GM23338 (cell line): ENCODE data around the gene BARX1. TPM values are rescaled to one million over a fixed set of nuclear protein-coding genes. Genes with fewer than 3 reads are reported as not detected.
"Not testable (repeated sequence)": the region's sequence is repeated elsewhere in the genome, so short reads cannot be mapped to it uniquely, and the experiment has no call there.

Source experiments
- ATAC-seq: fragments of 200-7000 bp; cut with Tn5 transposase; 3 replicates; pipeline ENCODE4 v1.9.1; 2020
- DNase-seq: peaks from one replicate; pipeline ENCODE4 v3.0.0-alpha.2; 2015; ENCODE audit warnings: low spot score
- H2AFZ ChIP-seq: fragments of 200-600 bp; sonication (generic); 2 replicates; pipeline ENCODE4 v1.8.0; 2016; ENCODE audit warnings: antibody characterized with exemption, mild to moderate bottlenecking, moderate library complexity
- H3F3A ChIP-seq: fragments of 200-600 bp; sonication (generic); replicated peaks from 2 replicates; pipeline ENCODE4 v1.8.0; 2017; ENCODE audit warnings: antibody characterized with exemption, mixed run types, low read depth
- H3K27ac ChIP-seq: fragments of 200-600 bp; sonication (generic); 2 replicates; pipeline ENCODE4 v1.6.1; 2016; ENCODE audit warnings: low read depth
- H3K27me3 ChIP-seq: fragments of 200-600 bp; sonication (generic); 2 replicates; pipeline ENCODE4 v1.8.0; 2016; ENCODE audit warnings: mild to moderate bottlenecking, mixed run types, moderate library complexity; ENCODE audit not compliant: insufficient read depth
- H3K36me3 ChIP-seq: fragments of 200-600 bp; sonication (generic); 2 replicates; pipeline ENCODE4 v1.8.0; 2016; ENCODE audit warnings: mild to moderate bottlenecking; ENCODE audit not compliant: insufficient read depth
- H3K4me1 ChIP-seq: fragments of 200-600 bp; sonication (generic); 2 replicates; pipeline ENCODE4 v1.8.0; 2016; ENCODE audit warnings: mild to moderate bottlenecking, moderate library complexity; ENCODE audit not compliant: insufficient read depth
- H3K4me2 ChIP-seq: fragments of 200-600 bp; sonication (generic); 2 replicates; pipeline ENCODE4 v1.7.1; 2017; ENCODE audit warnings: mixed run types
- H3K4me3 ChIP-seq: fragments of 200-600 bp; sonication (generic); 2 replicates; pipeline ENCODE4 v1.6.1; 2016; ENCODE audit warnings: mixed run types
- H3K79me2 ChIP-seq: fragments of 200-600 bp; sonication (generic); replicated peaks from 2 replicates; pipeline ENCODE4 v1.8.0; 2017; ENCODE audit warnings: mild to moderate bottlenecking; ENCODE audit not compliant: insufficient read depth
- H3K9me2 ChIP-seq: fragments of 200-600 bp; sonication (generic); 2 replicates; pipeline ENCODE4 v1.8.0; 2017; ENCODE audit not compliant: insufficient read depth
- H4K20me1 ChIP-seq: fragments of 200-600 bp; sonication (generic); replicated peaks from 2 replicates; pipeline ENCODE4 v1.8.0; 2017; ENCODE audit warnings: mild to moderate bottlenecking; ENCODE audit not compliant: insufficient read depth
- H3K27ac Mint-ChIP-seq: 2 replicates; pipeline ENCODE4 v1.8.0; 2020; ENCODE audit warnings: inconsistent platforms, mild to moderate bottlenecking, moderate library complexity, mixed read lengths
- H3K27me3 Mint-ChIP-seq: 3 replicates; pipeline ENCODE4 v1.8.0; 2022; ENCODE audit warnings: low read depth, mild to moderate bottlenecking, moderate library complexity, mixed read lengths, inconsistent platforms; ENCODE audit not compliant: insufficient read depth, poor library complexity
- H3K36me3 Mint-ChIP-seq: 3 replicates; pipeline ENCODE4 v1.8.0; 2021; ENCODE audit warnings: low read depth, mild to moderate bottlenecking, inconsistent platforms, moderate library complexity, mixed read lengths
- H3K4me1 Mint-ChIP-seq: 3 replicates; pipeline ENCODE4 v1.8.0; 2020; ENCODE audit warnings: mild to moderate bottlenecking, inconsistent platforms, mixed read lengths
- H3K4me3 Mint-ChIP-seq: 3 replicates; pipeline ENCODE4 v1.8.0; 2021; ENCODE audit warnings: moderate library complexity, mild to moderate bottlenecking, inconsistent platforms, mixed read lengths
- H3K9me3 Mint-ChIP-seq: 3 replicates; pipeline ENCODE4 v1.8.0; 2020; ENCODE audit warnings: moderate library complexity, mild to moderate bottlenecking, inconsistent platforms, mixed read lengths
- CREB1 ChIP-seq: fragments of 250-450 bp; sonication (Bioruptor Pico); IDR thresholded peaks from 2 replicates; pipeline ENCODE4 v1.5.0; 2020; ENCODE audit warnings: low read depth, mild to moderate bottlenecking, moderate library complexity
- EZH2 ChIP-seq: fragments of 200-600 bp; sonication (generic); IDR thresholded peaks from one replicate; pipeline ENCODE4 v1.8.0; 2017; ENCODE audit warnings: antibody characterized with exemption, mild to moderate bottlenecking, low read depth; ENCODE audit not compliant: unreplicated experiment
- EZH2phosphoT487 ChIP-seq: fragments of 200-600 bp; sonication (generic); IDR thresholded peaks from one replicate; pipeline ENCODE4 v1.8.1; 2018; ENCODE audit warnings: antibody characterized with exemption; ENCODE audit not compliant: unreplicated experiment
- JUNB ChIP-seq: IDR thresholded peaks from one replicate; pipeline ENCODE4 v1.6.1; 2016; ENCODE audit warnings: antibody characterized with exemption; ENCODE audit not compliant: unreplicated experiment
- polyA plus RNA-seq: library from polyadenylated mRNA; unstranded; fragments of >200 nt; fragmentation: Nextera tagmentation; extraction: Ambion mirVana; gene quantifications from 2 replicates; pipeline ENCODE4 v1.2.1, GENCODE V29; 2016
- total RNA-seq: library from RNA; depleted of rRNA; stranded (reverse); fragments of >200 nt; shearing (Covaris generic); gene quantifications from 2 replicates; pipeline ENCODE4 v1.2.3, GENCODE V29; 2014
- TF ChIP-seq, protein P1 (sequence below), 2 experiments: fragments of 200-600 bp in 1 of 2; sonication (generic) in 1 of 2; conservative IDR thresholded peaks; 2 replicates each; pipeline versions ENCODE4 v1.5.1 to v1.6.1; 2016 to 2017; ENCODE audit warnings: antibody characterized with exemption in 2 of 2, low read depth in 2 of 2, mild to moderate bottlenecking in 2 of 2, moderate library complexity in 1 of 2
- TF ChIP-seq, protein P2 (sequence below): IDR thresholded peaks from one replicate; pipeline ENCODE4 v1.6.1; 2018; ENCODE audit warnings: antibody characterized with exemption; ENCODE audit not compliant: unreplicated experiment

BARX1 gene
- total and polyA plus RNA-seq, 2 experiments from 2014 or later: 0.87 to 1.6 TPM

DNA sequence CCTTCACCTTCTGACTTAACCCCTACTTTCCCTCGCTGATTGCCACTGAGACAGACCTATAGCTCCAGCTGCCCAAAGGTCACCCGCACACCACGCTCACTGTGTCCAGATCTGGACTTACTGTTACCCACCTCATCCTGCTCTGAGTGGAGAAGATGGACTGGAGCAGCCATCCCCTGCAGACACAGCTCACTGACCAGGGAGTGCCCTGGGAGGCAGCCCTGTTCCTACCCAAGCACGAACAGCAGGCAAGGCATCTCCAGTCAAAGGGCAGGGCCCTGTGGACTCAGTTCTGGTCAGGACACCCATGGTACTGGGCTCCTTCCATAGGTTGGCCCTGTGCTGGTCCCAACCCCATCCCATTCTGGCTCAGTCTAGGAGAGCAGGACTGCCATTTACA, 9.5 kb upstream of the BARX1 start:
- H3K36me3 ChIP-seq: no peaks in the 10 kb centered on the region
- H3F3A ChIP-seq: peaks cover 3% of the 10 kb centered on the region; the same call in 1 of the 2 replicates
- ATAC-seq (no peak), DNase-seq (no peak)
- H3K4me2 ChIP-seq: no peak overlapping the region
- Mint-ChIP-seq H3K36me3 (no peaks in the 10 kb centered on the region), H3K4me3 (no peak overlapping the region), H3K4me1 (peaks cover 17% of the 10 kb centered on the region), H3K27ac (no peak overlapping the region), H3K27me3 (peaks cover 34% of the 10 kb centered on the region), H3K9me3 (peaks cover 3% of the 10 kb centered on the region; the same call in 2 of the 3 replicates)
- peaks cover 5% of the 10 kb centered on the region; the same call in 1 of the 2 replicates for H4K20me1 ChIP-seq
- H3K27me3 ChIP-seq: peaks cover 32% of the 10 kb centered on the region
- no peak overlapping the region for H3K27ac ChIP-seq
- no peaks in the 10 kb centered on the region for H3K9me2 ChIP-seq
- H3K4me3 ChIP-seq: no peak overlapping the region
- H3K79me2 ChIP-seq: no peaks in the 10 kb centered on the region
- TF ChIP-seq EZH2phosphoT487 (no peak), EZH2 (no peak), CREB1 (CRISPR knock-in tag) (no peak)
- TF ChIP-seq, protein P1, sequence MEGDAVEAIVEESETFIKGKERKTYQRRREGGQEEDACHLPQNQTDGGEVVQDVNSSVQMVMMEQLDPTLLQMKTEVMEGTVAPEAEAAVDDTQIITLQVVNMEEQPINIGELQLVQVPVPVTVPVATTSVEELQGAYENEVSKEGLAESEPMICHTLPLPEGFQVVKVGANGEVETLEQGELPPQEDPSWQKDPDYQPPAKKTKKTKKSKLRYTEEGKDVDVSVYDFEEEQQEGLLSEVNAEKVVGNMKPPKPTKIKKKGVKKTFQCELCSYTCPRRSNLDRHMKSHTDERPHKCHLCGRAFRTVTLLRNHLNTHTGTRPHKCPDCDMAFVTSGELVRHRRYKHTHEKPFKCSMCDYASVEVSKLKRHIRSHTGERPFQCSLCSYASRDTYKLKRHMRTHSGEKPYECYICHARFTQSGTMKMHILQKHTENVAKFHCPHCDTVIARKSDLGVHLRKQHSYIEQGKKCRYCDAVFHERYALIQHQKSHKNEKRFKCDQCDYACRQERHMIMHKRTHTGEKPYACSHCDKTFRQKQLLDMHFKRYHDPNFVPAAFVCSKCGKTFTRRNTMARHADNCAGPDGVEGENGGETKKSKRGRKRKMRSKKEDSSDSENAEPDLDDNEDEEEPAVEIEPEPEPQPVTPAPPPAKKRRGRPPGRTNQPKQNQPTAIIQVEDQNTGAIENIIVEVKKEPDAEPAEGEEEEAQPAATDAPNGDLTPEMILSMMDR (conservative IDR thresholded peaks at IDR 0.05; ENCODE audit: low read depth in 2 of 2): no peak
- TF ChIP-seq, protein P2, sequence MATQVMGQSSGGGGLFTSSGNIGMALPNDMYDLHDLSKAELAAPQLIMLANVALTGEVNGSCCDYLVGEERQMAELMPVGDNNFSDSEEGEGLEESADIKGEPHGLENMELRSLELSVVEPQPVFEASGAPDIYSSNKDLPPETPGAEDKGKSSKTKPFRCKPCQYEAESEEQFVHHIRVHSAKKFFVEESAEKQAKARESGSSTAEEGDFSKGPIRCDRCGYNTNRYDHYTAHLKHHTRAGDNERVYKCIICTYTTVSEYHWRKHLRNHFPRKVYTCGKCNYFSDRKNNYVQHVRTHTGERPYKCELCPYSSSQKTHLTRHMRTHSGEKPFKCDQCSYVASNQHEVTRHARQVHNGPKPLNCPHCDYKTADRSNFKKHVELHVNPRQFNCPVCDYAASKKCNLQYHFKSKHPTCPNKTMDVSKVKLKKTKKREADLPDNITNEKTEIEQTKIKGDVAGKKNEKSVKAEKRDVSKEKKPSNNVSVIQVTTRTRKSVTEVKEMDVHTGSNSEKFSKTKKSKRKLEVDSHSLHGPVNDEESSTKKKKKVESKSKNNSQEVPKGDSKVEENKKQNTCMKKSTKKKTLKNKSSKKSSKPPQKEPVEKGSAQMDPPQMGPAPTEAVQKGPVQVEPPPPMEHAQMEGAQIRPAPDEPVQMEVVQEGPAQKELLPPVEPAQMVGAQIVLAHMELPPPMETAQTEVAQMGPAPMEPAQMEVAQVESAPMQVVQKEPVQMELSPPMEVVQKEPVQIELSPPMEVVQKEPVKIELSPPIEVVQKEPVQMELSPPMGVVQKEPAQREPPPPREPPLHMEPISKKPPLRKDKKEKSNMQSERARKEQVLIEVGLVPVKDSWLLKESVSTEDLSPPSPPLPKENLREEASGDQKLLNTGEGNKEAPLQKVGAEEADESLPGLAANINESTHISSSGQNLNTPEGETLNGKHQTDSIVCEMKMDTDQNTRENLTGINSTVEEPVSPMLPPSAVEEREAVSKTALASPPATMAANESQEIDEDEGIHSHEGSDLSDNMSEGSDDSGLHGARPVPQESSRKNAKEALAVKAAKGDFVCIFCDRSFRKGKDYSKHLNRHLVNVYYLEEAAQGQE: no peak
- H3K4me1 ChIP-seq: peaks cover 18% of the 10 kb centered on the region
- no peak overlapping the region for H2AFZ ChIP-seq

DNA sequence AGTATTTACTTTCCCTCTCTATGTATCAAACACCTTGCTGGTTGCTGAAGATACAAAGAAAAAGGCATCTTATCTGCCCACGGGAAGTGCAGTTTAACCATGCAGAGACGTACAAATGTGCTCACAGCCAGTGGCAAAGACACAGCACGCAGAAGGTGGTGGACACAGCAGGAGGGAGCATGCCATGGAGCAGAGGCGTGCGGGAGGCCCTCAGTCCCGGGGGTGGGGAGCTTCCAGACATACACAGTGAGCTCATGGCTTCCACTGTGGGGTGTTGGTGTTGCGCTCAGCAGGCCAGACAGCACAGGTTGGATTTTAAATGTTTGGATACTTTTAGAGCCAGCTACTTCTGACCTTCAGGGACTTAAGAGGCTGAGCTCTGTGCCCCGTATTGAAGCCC, 8.8 kb upstream of the BARX1 start:
- Mint-ChIP-seq H3K4me3 (no peak overlapping the region), H3K27ac (no peak overlapping the region), H3K4me1 (peaks cover 22% of the 10 kb centered on the region), H3K36me3 (no peaks in the 10 kb centered on the region), H3K27me3 (peaks cover 41% of the 10 kb centered on the region), H3K9me3 (peaks cover 4% of the 10 kb centered on the region; the same call in 2 of the 3 replicates)
- Histone ChIP-seq H3K27ac (no peak overlapping the region), H2AFZ (no peak overlapping the region), H3K4me1 (peaks cover 24% of the 10 kb centered on the region), H4K20me1 (peaks cover 5% of the 10 kb centered on the region; the same call in 1 of the 2 replicates), H3K9me2 (no peaks in the 10 kb centered on the region), H3K79me2 (no peaks in the 10 kb centered on the region), H3K4me3 (no peak overlapping the region), H3K36me3 (no peaks in the 10 kb centered on the region), H3K27me3 (peaks cover 39% of the 10 kb centered on the region), H3K4me2 (no peak overlapping the region), H3F3A (peaks cover 7% of the 10 kb centered on the region; the same call in 1 of the 2 replicates)
- no peak for TF ChIP-seq JUNB
- ATAC-seq (no peak), DNase-seq (no peak)

DNA sequence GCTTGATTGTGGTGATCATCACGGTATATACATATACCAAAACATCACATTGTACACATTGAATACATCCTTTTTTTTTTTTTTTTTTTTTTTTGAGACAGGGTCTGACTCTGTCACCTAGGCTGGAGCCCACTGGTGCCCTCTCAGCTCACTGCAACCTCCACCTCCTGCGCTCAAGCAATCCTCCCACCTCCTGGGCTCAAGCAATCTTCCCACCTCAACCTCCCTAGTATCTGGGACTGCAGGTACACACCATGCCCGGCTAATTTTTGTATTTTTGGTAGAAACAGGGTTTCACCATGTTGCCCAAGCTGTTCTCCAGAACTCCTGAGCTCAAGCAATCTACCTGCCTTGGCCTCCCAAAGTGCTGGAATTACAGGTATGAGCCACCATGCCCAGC, 8.3 kb upstream of the BARX1 start:
- DNase-seq, H3F3A ChIP-seq, H3K79me2 ChIP-seq, H3K4me3 ChIP-seq, H3K9me3 Mint-ChIP-seq, H3K4me3 Mint-ChIP-seq, H3K36me3 Mint-ChIP-seq, H3K27ac ChIP-seq, H3K27ac Mint-ChIP-seq, H2AFZ ChIP-seq, H4K20me1 ChIP-seq, H3K9me2 ChIP-seq, H3K36me3 ChIP-seq, H3K4me2 ChIP-seq, ATAC-seq: not testable (repeated sequence)
- Histone ChIP-seq H3K27me3 (peaks cover 44% of the 10 kb centered on the region), H3K4me1 (peaks cover 27% of the 10 kb centered on the region)
- H3K4me1 Mint-ChIP-seq: peaks cover 22% of the 10 kb centered on the region
- peaks cover 45% of the 10 kb centered on the region for H3K27me3 Mint-ChIP-seq
